ENCODE data around the gene KHDRBS2.
A peak's percentile ranks its signal among the peaks of the same experiment; 100 is the strongest.

KHDRBS2 gene

GRCh38 chr6:62284725-62285124 is 1.3 kb downstream of the KHDRBS2 start:
- TF ChIP-seq EZH2phosphoT487 (IDR thresholded peaks at IDR 0.05; ENCODE audit: borderline replicate concordance) (no peak), CTCF (conservative IDR thresholded peaks at IDR 0.05; ENCODE audit: low read length) (no peak)
- Histone ChIP-seq H3K27me3 (ENCODE audit: insufficient read depth, low read length, poor library complexity, severe bottlenecking) (no peaks in the 10 kb centered on the region), H3K4me1 (ENCODE audit: insufficient read depth, low read length, poor library complexity, severe bottlenecking) (no peaks in the 10 kb centered on the region), H3F3A (ENCODE audit: low read depth) (no peaks in the 10 kb centered on the region), H3K79me2 (ENCODE audit: insufficient read depth, low read length) (no peaks in the 10 kb centered on the region), H3K4me3 (ENCODE audit: low read length, poor library complexity, severe bottlenecking) (no peak overlapping the region), H3K9ac (ENCODE audit: low read depth, low read length, poor library complexity, severe bottlenecking) (no peak overlapping the region), H3K36me3 (ENCODE audit: insufficient read depth, low read length) (no peaks in the 10 kb centered on the region), H3K4me2 (ENCODE audit: low read depth, low read length, poor library complexity, severe bottlenecking) (no peak overlapping the region), H3K9me3 (ENCODE audit: insufficient read depth, low read depth, low read length) (no peaks in the 10 kb centered on the region), H2AFZ (ENCODE audit: low read length) (no peak overlapping the region), H3K9me2 (replicated peaks; ENCODE audit: low read depth, low read length) (no peaks in the 10 kb centered on the region), H4K20me1 (ENCODE audit: insufficient read depth, low read length, poor library complexity, severe bottlenecking) (no peaks in the 10 kb centered on the region)

- Histone ChIP-seq H4K20me1 (ENCODE audit: insufficient read depth, low read length, poor library complexity, severe bottlenecking) (no peaks in the 10 kb centered on the region), H3K9me2 (replicated peaks; ENCODE audit: low read depth, low read length) (no peaks in the 10 kb centered on the region), H3K9ac (ENCODE audit: low read depth, low read length, poor library complexity, severe bottlenecking) (no peak overlapping the region), H3K79me2 (ENCODE audit: insufficient read depth, low read length) (no peaks in the 10 kb centered on the region), H3K36me3 (ENCODE audit: insufficient read depth, low read length) (no peaks in the 10 kb centered on the region), H3F3A (ENCODE audit: low read depth) (no peaks in the 10 kb centered on the region), H3K27me3 (ENCODE audit: insufficient read depth, low read length, poor library complexity, severe bottlenecking) (no peaks in the 10 kb centered on the region), H3K4me1 (ENCODE audit: insufficient read depth, low read length, poor library complexity, severe bottlenecking) (no peaks in the 10 kb centered on the region), H2AFZ (ENCODE audit: low read length) (no peak overlapping the region), H3K9me3 (ENCODE audit: insufficient read depth, low read depth, low read length) (no peaks in the 10 kb centered on the region), H3K4me2 (ENCODE audit: low read depth, low read length, poor library complexity, severe bottlenecking) (no peak overlapping the region), H3K4me3 (ENCODE audit: low read length, poor library complexity, severe bottlenecking) (no peak overlapping the region)
- TF ChIP-seq CTCF (conservative IDR thresholded peaks at IDR 0.05; ENCODE audit: low read length): peak; percentile 65
- TF ChIP-seq EZH2phosphoT487 (IDR thresholded peaks at IDR 0.05; ENCODE audit: borderline replicate concordance): no peak
Measured at GRCh38 chr6:62283796-62284411, 2.1 kb downstream of the KHDRBS2 start.

GRCh38 chr6:62283365-62283764 is 2.7 kb downstream of the KHDRBS2 start:
- Histone ChIP-seq H3K4me2 (ENCODE audit: low read depth, low read length, poor library complexity, severe bottlenecking) (no peak overlapping the region), H2AFZ (ENCODE audit: low read length) (no peak overlapping the region), H3K4me3 (ENCODE audit: low read length, poor library complexity, severe bottlenecking) (no peak overlapping the region), H3F3A (ENCODE audit: low read depth) (no peaks in the 10 kb centered on the region), H4K20me1 (ENCODE audit: insufficient read depth, low read length, poor library complexity, severe bottlenecking) (no peaks in the 10 kb centered on the region), H3K36me3 (ENCODE audit: insufficient read depth, low read length) (no peaks in the 10 kb centered on the region), H3K9me2 (replicated peaks; ENCODE audit: low read depth, low read length) (no peaks in the 10 kb centered on the region), H3K27me3 (ENCODE audit: insufficient read depth, low read length, poor library complexity, severe bottlenecking) (no peaks in the 10 kb centered on the region), H3K79me2 (ENCODE audit: insufficient read depth, low read length) (no peaks in the 10 kb centered on the region), H3K4me1 (ENCODE audit: insufficient read depth, low read length, poor library complexity, severe bottlenecking) (no peaks in the 10 kb centered on the region), H3K9me3 (ENCODE audit: insufficient read depth, low read depth, low read length) (no peaks in the 10 kb centered on the region), H3K9ac (ENCODE audit: low read depth, low read length, poor library complexity, severe bottlenecking) (no peak overlapping the region)
- no peak for TF ChIP-seq CTCF (conservative IDR thresholded peaks at IDR 0.05; ENCODE audit: low read length)
- TF ChIP-seq EZH2phosphoT487 (IDR thresholded peaks at IDR 0.05; ENCODE audit: borderline replicate concordance): no peak
